Hepatocyte (in vitro differentiated cells): ENCODE measurements around the gene CATSPERE. TPM values are rescaled to one million over a fixed set of nuclear protein-coding genes. Genes with fewer than 3 reads are reported as not detected.

ENCODE experiments used
- DNase-seq: peaks from one replicate; pipeline ENCODE4 v3.0.0-alpha.2; 2016; ENCODE audit warnings: low spot score
- H2AFZ ChIP-seq: fragments of 200-600 bp; sonication (generic); 2 replicates; pipeline ENCODE4 v1.6.0; 2016; ENCODE audit warnings: antibody characterized with exemption, mild to moderate bottlenecking
- H3K27ac ChIP-seq: fragments of 200-600 bp; sonication (generic); 2 replicates; pipeline ENCODE4 v1.5.1; 2016; ENCODE audit warnings: mild to moderate bottlenecking
- H3K27me3 ChIP-seq: fragments of 200-600 bp; sonication (generic); 2 replicates; pipeline ENCODE4 v1.6.1; 2016
- H3K36me3 ChIP-seq: fragments of 200-600 bp; sonication (generic); replicated peaks from 2 replicates; pipeline ENCODE4 v1.5.1; 2016; ENCODE audit warnings: low read depth; ENCODE audit not compliant: insufficient read depth
- H3K4me1 ChIP-seq: fragments of 200-600 bp; sonication (generic); 2 replicates; pipeline ENCODE4 v1.5.1; 2016; ENCODE audit warnings: mild to moderate bottlenecking, moderate library complexity; ENCODE audit not compliant: insufficient read depth
- H3K4me2 ChIP-seq: fragments of 200-600 bp; sonication (generic); 2 replicates; pipeline ENCODE4 v1.6.0; 2016
- H3K4me3 ChIP-seq: fragments of 200-600 bp; sonication (generic); 2 replicates; pipeline ENCODE4 v1.5.1; 2016; ENCODE audit warnings: mild to moderate bottlenecking
- H3K79me2 ChIP-seq: fragments of 200-600 bp; sonication (generic); 2 replicates; pipeline ENCODE4 v1.6.0; 2017; ENCODE audit warnings: mild to moderate bottlenecking
- H3K9me2 ChIP-seq: fragments of 200-600 bp; sonication (generic); replicated peaks from 2 replicates; pipeline ENCODE4 v1.6.0; 2017; ENCODE audit warnings: mild to moderate bottlenecking; ENCODE audit not compliant: insufficient read depth
- H3K9me3 ChIP-seq: fragments of 200-600 bp; sonication (generic); 2 replicates; pipeline ENCODE4 v1.5.1; 2016; ENCODE audit warnings: low read depth, mild to moderate bottlenecking
- H4K20me1 ChIP-seq: fragments of 200-600 bp; sonication (generic); 2 replicates; pipeline ENCODE4 v1.6.0; 2016; ENCODE audit warnings: mild to moderate bottlenecking; ENCODE audit not compliant: insufficient read depth, poor library complexity, severe bottlenecking
- CTCF ChIP-seq: fragments of 200-600 bp; sonication (generic); IDR thresholded peaks from 2 replicates; pipeline ENCODE4 v1.5.1; 2016; ENCODE audit warnings: antibody characterized with exemption, mild to moderate bottlenecking; ENCODE audit not compliant: poor library complexity
- EZH2 ChIP-seq: fragments of 200-600 bp; sonication (generic); IDR thresholded peaks from 2 replicates; pipeline ENCODE4 v1.6.1; 2016; ENCODE audit warnings: antibody characterized with exemption, mild to moderate bottlenecking, borderline replicate concordance
- EZH2phosphoT487 ChIP-seq: fragments of 200-600 bp; sonication (generic); IDR thresholded peaks from one replicate; pipeline ENCODE4 v1.6.1; 2018; ENCODE audit warnings: antibody characterized with exemption, mild to moderate bottlenecking, low read depth, moderate library complexity; ENCODE audit not compliant: unreplicated experiment, severe bottlenecking
- WGBS: methylation state at CpG from one replicate; pipeline ENCODE4 v1.1.6; 2016; ENCODE audit warnings: low lambda C conversion rate; ENCODE audit errors: missing lambda C conversion rate; 5-methylcytosine and 5-hydroxymethylcytosine counted together
- polyA plus RNA-seq: library from polyadenylated mRNA; unstranded; fragments of >200 nt; fragmentation: Nextera tagmentation; extraction: Ambion mirVana; gene quantifications from 2 replicates; pipeline ENCODE4 v1.2.1, GENCODE V29; 2016
- total RNA-seq: library from RNA; depleted of rRNA; stranded (reverse); fragments of >200 nt; gene quantifications from 2 replicates; pipeline ENCODE4 v1.2.3, GENCODE V29; 2014

Gene CATSPERE
- total and polyA plus RNA-seq, 2 experiments from 2014 or later: 1.0 to 2.3 TPM

- no peaks in the 10 kb centered on the region for H3K4me1 ChIP-seq
These were observed 186.7 kb downstream of the CATSPERE start for GRCh38 chr1:244647819-244648218.

GRCh38 chr1:244651956-244652622 lies 191.0 kb downstream of the CATSPERE start:
- Histone ChIP-seq H3K36me3 (no peaks in the 10 kb centered on the region), H3K4me3 (peak overlapping the region; percentile 24), H3K27ac (no peak overlapping the region), H4K20me1 (peaks cover 10% of the 10 kb centered on the region), H3K9me3 (no peaks in the 10 kb centered on the region), H3K4me1 (peaks cover 20% of the 10 kb centered on the region), H3K79me2 (peaks cover 34% of the 10 kb centered on the region), H3K4me2 (peak overlapping the region; percentile 78), H2AFZ (peak overlapping the region; percentile 73), H3K9me2 (no peaks in the 10 kb centered on the region), H3K27me3 (no peaks in the 10 kb centered on the region)
- TF ChIP-seq EZH2phosphoT487 (no peak), CTCF (no peak), EZH2 (no peak)
- WGBS: 44% methylated on average over 15 of the region's 15 CpGs
- DNase-seq: no peak

More at GRCh38 chr1:244647819-244648218, 186.7 kb downstream of the CATSPERE start:
- Histone ChIP-seq H3K36me3 (no peaks in the 10 kb centered on the region), H3K9me2 (no peaks in the 10 kb centered on the region), H3K79me2 (no peaks in the 10 kb centered on the region), H3K4me2 (no peak overlapping the region), H4K20me1 (no peaks in the 10 kb centered on the region), H3K9me3 (no peaks in the 10 kb centered on the region), H2AFZ (no peak overlapping the region), H3K27me3 (no peaks in the 10 kb centered on the region), H3K27ac (no peak overlapping the region), H3K4me3 (no peak overlapping the region)
- no peak for TF ChIP-seq EZH2phosphoT487
- no peak for TF ChIP-seq EZH2
- TF ChIP-seq CTCF: no peak
- DNase-seq: no peak
- 89% methylated on average over 6 of the region's 6 CpGs for WGBS

GRCh38 chr1:244652623-244653438 lies 191.8 kb downstream of the CATSPERE start, which contains the start of gene DESI2:
DESI2 (plus strand) TSS chr1:244653126; CDS start chr1:244653314, 188 bp downstream.
- H3K9me3 ChIP-seq: no peaks in the 10 kb centered on the region
- WGBS: 1% methylated on average over 61 of the region's 81 CpGs
- H3K4me2 ChIP-seq: peak within 1 kb of the TSS; percentile 85
- H3K27ac ChIP-seq: peak within 1 kb of the TSS; percentile 89
- peak; percentile 99 for DNase-seq
- peak within 1 kb of the TSS; percentile 92 for H3K4me3 ChIP-seq
- H3K9me2 ChIP-seq: no peaks in the 10 kb centered on the region
- H3K36me3 ChIP-seq: no peaks in the 10 kb centered on the region
- TF ChIP-seq EZH2 (no peak), CTCF (peak; percentile 48)
- H3K4me1 ChIP-seq: peaks cover 21% of the 10 kb centered on the region
- H3K27me3 ChIP-seq: no peaks in the 10 kb centered on the region
- H3K79me2 ChIP-seq: peaks cover 42% of the 10 kb centered on the region
- H4K20me1 ChIP-seq: peaks cover 12% of the 10 kb centered on the region
- H2AFZ ChIP-seq: peak within 1 kb of the TSS; percentile 73
